Amygdala (tissue), 56 donors: ENCODE data around the gene TMEM204.
"Not testable (repeated sequence)": the region's sequence is repeated elsewhere in the genome, so short reads cannot be mapped to it uniquely, and the experiment has no call there.

Experiments used
- DNase-seq, 56 donors: peaks; one replicate each; lab custom pipeline; 2025; lab: John Stamatoyannopoulos, UW

The TMEM204 gene

GRCh38 chr16:1580956-1581355 is 47.5 kb downstream of the TMEM204 start:
- no peak for DNase-seq

- DNase-seq = no peak
Observed at GRCh38 chr16:1581804-1582203, 48.3 kb downstream of the TMEM204 start.

GRCh38 chr16:1583180-1583579 is 49.7 kb downstream of the TMEM204 start:
- DNase-seq = no peak

GRCh38 chr16:1584926-1585484 is 51.5 kb downstream of the TMEM204 start:
- DNase-seq = no peak

GRCh38 chr16:1590366-1590765 is 56.9 kb downstream of the TMEM204 start:
- DNase-seq = no peak

- DNase-seq = peak in 1 of 56 donors; percentile 2
Observed at GRCh38 chr16:1590930-1591705, 57.7 kb downstream of the TMEM204 start.

GRCh38 chr16:1592446-1592845 is 59.0 kb downstream of the TMEM204 start:
- DNase-seq = no peak

GRCh38 chr16:1595511-1595910 is 62.0 kb downstream of the TMEM204 start:
- DNase-seq = not testable (repeated sequence)

GRCh38 chr16:1596516-1596915 is 63.0 kb downstream of the TMEM204 start:
- DNase-seq = no peak

GRCh38 chr16:1597154-1597553 is 63.7 kb downstream of the TMEM204 start:
- no peak for DNase-seq

GRCh38 chr16:1601031-1601430 is 67.6 kb downstream of the TMEM204 start:
- no peak for DNase-seq

- DNase-seq = no peak
Observed at GRCh38 chr16:1601489-1601888, 68.0 kb downstream of the TMEM204 start.

- DNase-seq = no peak
Observed at GRCh38 chr16:1602285-1602684, 68.8 kb downstream of the TMEM204 start.
